ENCODE data around the gene CCDC178. TPM values are rescaled to one million over a fixed set of nuclear protein-coding genes. Genes with fewer than 3 reads are reported as not detected.
"Not testable (repeated sequence)": the region's sequence is repeated elsewhere in the genome, so short reads cannot be mapped to it uniquely, and the experiment has no call there.

CCDC178 gene
- polyA plus RNA-seq, 3 donors, result 0.48 to 12.9 (median 6.1) TPM

GRCh38 chr18:32966141-32966540, 474.4 kb downstream of the CCDC178 start:
- no peak overlapping the region for H3K27ac ChIP-seq (ENCODE audit: low read depth, low read length)

GRCh38 chr18:32961538-32961937, 479.0 kb downstream of the CCDC178 start:
- WGBS, 3 donors, result 77 to 90% (median 85%) methylated on average over 5 of the region's 5 CpGs
- no peak overlapping the region for H3K27ac ChIP-seq (ENCODE audit: low read depth, low read length)

DNA sequence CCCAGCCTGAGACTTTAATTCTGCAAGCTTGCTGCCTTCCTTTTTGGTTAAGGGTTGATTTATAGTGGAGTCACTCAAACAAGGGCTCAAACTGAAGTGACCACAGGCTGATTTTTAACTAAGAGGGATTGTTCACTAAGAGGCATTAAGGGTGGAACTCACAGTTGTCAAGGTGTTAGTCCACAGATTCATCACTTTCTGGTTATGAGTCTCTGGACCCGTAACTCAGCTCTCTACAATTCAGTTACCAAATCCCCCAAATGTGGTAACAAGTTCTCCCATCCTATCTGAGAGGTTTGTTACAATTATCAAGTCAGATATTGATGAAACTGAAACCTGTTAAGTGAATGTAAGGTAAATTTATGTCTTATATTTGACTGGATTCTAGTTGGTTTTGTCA, 481.8 kb downstream of the CCDC178 start:
- WGBS, 3 donors, result 60 to 91% (median 86%) methylated on average over 1 of the region's 1 CpG
- H3K27ac ChIP-seq (ENCODE audit: low read depth, low read length), result no peak overlapping the region

- 43 to 57% (median 54%) methylated on average over 3 of the region's 3 CpGs for WGBS, 3 donors
- H3K27ac ChIP-seq (ENCODE audit: low read depth, low read length), result no peak overlapping the region
Observed at GRCh38 chr18:32956591-32957315, 483.8 kb downstream of the CCDC178 start.

DNA sequence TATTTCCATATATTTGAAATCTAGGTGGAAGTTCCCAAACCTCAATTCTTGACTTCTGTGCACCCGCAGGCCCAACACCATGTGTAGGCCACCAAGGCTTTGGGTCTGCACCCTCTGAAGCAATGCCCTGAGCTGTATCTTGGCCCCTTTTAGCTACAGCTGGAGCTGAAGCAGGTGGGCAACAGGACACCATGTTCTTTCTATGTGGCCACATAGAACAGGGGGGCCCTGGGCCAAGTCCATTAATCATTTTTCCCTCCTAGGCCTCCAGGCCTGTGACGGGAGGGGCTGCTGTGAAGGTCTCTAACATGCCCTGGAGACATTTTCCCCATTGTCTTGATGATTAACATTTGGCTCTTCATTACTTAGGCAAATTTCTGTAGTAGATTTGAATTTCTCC, 488.2 kb downstream of the CCDC178 start:
- H3K27ac ChIP-seq (ENCODE audit: low read depth, low read length), result not testable (repeated sequence)
- 83 to 89% (median 86%) methylated on average over 2 of the region's 2 CpGs for WGBS, 3 donors

DNA sequence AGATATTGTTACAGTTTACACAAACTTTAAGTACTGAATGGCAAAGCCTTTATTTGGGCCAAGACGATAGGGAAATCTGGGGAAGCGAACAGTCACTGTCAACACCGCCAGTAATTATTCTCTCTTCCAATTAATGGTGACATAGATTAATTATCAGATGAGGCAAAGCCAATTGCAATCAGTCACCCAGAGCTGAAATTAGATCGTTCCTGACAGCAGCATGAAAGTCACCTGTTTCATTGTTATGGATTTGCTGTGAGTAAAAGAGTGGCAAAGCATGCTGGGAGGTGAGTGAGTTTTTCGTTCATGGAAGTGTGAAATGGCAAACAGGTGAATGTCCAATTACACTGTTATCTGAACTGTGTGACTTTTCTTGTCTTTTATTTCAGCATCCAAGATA, 502.9 kb downstream of the CCDC178 start:
- no peak overlapping the region for H3K27ac ChIP-seq (ENCODE audit: low read depth, low read length)
- WGBS, 3 donors, result 36 to 77% (median 73%) methylated on average over 5 of the region's 5 CpGs

DNA sequence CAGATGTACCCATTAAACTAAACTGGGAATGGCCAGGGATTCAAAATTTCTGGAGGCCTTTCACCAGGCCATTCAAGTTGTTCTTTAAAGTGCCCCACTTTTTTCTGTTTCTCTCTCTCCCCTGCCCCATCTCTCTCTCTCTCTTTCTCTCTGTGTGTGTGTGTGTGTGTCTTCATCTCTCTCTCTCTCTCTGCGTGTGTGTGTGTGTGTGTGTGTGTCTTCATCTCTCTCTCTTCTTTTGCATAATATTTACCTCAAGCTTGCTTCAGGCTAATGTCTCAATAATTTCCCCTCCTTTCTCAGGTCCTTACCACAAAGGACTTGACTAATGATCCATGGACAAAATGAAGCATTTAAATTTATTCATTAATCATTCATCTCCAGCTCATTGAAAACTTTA, 503.5 kb downstream of the CCDC178 start:
- 36 to 82% (median 59%) methylated on average over 1 of the region's 1 CpG for WGBS, 3 donors
- no peak overlapping the region for H3K27ac ChIP-seq (ENCODE audit: low read depth, low read length)

DNA sequence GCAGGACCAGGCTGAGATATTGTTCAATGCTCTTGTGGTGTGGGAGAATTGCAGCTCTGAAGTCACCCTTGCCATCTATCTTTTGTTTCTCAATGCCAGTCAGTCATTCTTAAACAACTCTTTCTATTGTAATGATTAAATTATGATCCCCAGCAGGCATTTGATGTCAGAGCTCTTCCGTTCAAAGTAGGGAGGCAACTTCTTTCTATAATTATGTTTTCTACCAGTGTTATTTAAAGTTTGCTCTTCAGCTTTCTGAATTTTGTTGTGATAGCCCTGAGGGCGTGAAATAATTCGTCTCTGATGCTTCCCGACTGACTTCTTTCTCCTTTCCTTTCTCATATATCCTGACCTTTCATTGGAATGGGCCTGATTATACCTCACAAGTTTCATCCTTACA, 506.3 kb downstream of the CCDC178 start:
- no peak overlapping the region for H3K27ac ChIP-seq (ENCODE audit: low read depth, low read length)
- 68 to 82% (median 75%) methylated on average over 4 of the region's 4 CpGs for WGBS, 3 donors

DNA sequence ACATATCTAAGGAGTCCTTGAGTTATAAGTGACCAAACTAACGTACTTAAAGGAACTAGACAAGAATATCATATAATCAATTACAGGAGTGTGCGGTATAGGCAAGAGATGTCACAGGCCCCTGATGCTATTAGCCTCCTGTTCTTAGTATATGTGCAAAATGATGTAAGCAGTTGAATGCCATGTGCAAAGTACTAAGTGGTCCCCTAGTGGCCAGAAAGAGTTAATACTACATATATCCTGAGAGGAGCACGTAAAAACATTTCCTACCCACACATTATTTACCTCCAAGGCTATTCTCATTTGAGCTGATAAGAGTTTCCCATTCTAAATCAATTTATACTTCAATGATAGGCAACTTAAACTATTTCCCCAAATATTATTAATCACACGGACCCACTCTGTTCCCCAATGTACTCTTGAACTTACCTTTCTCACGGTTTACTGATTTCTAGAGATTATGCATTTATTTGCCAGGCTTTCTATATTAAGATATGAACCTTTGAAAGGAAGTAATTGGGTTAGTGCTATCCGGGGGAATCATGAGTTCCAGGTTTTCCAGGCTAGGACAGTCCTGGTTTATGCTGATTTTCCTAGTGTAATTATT, 509.7 kb downstream of the CCDC178 start:
- WGBS, 3 donors, result 23 to 43% (median 40%) methylated on average over 6 of the region's 6 CpGs

GRCh38 chr18:32929213-32929612, 511.3 kb downstream of the CCDC178 start:
- 64 to 81% (median 79%) methylated on average over 6 of the region's 6 CpGs for WGBS, 3 donors
- H3K27ac ChIP-seq (ENCODE audit: low read depth, low read length), result no peak overlapping the region

More for the DNA sequence above, 509.7 kb downstream of the CCDC178 start:
- no peak overlapping the region for H3K27ac ChIP-seq (ENCODE audit: low read depth, low read length)

DNA sequence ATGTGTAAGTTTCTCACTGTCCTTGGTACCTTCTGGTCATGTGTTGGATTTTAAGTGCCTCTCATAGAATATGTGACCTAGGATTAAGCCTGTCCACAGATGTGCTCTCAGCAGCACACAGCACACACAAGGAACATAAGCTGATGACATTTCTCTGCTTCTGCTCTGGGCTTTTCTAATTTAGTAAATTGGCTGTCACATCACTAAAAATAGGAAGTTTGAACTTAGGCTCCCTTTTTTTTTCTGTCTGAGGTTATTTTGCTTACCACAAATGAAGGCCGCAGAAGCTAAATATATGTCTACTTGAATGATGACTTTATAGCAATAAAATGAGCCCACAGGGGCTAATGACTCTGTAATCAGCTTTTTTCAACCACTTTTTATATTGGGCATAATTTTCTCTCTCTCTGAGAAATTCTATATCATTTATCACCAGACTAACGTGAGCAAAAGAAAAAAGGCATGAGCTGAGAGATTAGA, 517.5 kb downstream of the CCDC178 start:
- 28 to 45% (median 35%) methylated on average over 2 of the region's 2 CpGs for WGBS, 3 donors
- H3K27ac ChIP-seq (ENCODE audit: low read depth, low read length), result no peak overlapping the region

DNA sequence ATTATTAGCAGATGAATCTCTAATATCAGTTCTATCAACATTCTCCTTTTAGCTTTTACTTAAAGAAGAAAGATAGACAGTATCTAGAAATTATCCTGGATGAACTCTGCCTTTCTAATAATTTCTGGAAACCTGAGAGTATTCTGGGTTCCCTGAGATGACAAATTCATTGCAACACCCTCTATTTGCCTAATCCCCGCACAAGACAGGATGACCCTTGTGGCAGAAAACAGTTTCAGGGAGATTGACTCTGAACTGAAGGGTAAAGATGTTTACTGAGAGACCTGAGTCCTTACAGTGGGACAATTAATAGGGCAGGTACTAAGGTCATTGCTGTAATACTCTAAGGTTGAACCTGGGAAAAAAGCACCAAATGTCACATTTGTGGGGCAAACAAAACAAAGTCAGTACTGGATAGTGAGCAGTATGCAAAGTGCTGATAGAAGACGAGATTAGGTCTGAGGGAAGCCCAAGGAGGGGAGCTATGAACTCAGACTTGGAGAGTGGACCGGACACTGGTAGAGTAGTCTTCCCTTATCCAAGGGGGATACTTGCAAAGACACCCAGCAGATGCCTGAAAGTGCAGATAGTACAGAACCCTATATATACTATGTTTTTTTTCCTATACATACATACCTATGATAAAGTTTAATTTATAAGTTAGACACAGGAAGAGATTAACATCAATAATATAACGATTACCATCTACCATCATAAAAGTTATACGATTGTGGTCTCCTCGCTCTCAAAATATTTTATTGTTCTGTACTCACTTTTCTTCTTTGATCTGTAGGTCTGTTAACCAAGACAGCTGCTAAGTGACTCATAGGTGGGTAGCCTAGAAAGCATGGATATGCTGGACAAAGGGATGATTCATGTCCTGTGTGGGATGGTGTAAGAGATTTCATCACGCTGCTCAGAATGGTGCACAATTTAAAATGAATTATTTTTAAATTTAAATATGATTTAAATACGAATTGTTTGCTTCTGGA, 519.4 kb downstream of the CCDC178 start:
- H3K27ac ChIP-seq (ENCODE audit: low read depth, low read length), result no peak overlapping the region
- WGBS, 3 donors, result 58 to 69% (median 64%) methylated on average over 8 of the region's 8 CpGs

DNA sequence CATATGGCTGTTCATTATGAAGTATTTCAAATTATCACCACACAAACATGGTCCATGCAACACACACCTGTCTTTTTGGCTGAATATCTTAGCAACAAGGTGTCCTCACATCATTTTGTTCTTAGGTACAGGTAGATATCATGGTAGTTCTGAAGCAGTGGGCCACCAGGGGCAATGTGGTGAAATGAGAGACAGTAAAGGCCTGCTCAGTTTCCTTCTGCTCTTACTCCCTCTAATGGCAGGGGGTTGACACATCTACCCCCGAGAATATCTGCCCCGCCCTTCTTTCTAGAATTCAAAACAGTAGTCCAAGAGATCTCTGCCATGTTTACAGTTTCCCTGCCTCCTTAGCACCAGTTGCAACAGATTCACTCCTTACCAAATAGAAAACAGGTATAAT, 520.7 kb downstream of the CCDC178 start:
- WGBS, 3 donors, result 32 to 35% (median 35%) methylated on average over 2 of the region's 2 CpGs
- H3K27ac ChIP-seq (ENCODE audit: low read depth, low read length), result no peak overlapping the region

DNA sequence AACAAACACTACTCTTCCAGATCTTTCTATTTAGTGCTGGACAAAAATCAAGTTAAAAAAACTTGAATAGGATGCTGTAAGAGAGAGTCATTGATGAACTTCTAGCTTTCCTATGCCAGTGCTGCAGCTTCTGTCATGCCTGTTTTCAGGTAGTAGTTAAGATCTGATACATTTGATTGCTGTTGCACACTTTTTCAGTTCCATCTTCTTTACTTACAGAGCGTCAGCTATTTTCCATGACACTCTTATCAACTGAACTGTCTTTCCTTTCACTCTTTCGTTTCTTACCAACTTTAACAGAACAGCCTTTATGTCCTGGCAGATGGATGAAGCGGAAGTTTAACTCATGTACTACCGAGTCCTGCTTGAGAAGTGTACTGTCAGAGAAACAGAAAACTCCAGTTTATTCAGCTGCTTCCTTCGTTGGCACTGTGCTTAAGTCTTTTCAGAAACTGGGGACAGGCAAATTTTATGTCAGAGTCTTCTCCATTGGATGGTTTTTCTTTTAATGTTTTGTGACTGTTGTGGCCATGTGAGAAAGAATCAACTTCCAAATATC, 521.8 kb downstream of the CCDC178 start:
- no peak overlapping the region for H3K27ac ChIP-seq (ENCODE audit: low read depth, low read length)
- 53 to 78% (median 77%) methylated on average over 5 of the region's 5 CpGs for WGBS, 3 donors

GRCh38 chr18:32915516-32915915, 525.0 kb downstream of the CCDC178 start:
- 39 to 61% (median 55%) methylated on average over 1 of the region's 1 CpG for WGBS, 3 donors
- H3K27ac ChIP-seq (ENCODE audit: low read depth, low read length), result no peak overlapping the region

GRCh38 chr18:32911660-32912284, 528.7 kb downstream of the CCDC178 start:
- 75 to 81% (median 79%) methylated on average over 3 of the region's 3 CpGs for WGBS, 3 donors
- no peak overlapping the region for H3K27ac ChIP-seq (ENCODE audit: low read depth, low read length)

DNA sequence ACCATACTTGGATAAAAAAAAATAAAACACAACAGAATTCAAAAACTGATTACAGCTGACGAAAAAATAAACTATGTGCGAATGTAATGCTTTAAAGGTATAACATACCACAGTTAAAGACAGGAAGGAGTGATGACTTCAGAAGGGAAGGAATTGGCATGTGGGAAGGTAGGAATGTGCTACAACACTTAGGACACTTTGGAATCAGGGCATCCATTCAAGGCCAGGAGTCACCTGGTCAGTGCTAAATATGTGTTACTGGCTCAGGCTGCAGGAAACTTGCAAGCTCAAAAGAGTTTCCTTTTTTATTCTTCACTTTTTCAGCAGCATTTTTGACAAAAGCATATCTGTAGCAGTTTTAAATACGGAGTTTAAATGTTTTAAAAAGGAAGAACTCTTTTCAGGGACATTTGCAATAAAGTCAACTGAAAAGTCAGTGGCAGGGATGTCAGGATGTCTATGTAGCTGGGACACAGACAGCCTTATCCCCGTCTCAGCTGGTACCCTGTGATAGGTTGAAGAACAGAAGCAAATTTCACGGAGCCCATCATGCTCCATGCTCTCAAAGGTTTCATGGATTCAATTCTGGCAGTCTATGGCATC, 529.7 kb downstream of the CCDC178 start:
- 69 to 79% (median 72%) methylated on average over 5 of the region's 5 CpGs for WGBS, 3 donors
- no peak overlapping the region for H3K27ac ChIP-seq (ENCODE audit: low read depth, low read length)
